Breast epithelium (tissue), 3 donors: ENCODE data around the gene HOXB2.

Experiments
- CTCF ChIP-seq, 3 donors: fragments of 450-650 bp; IDR thresholded peaks; one replicate each; pipeline ENCODE4 v1.5.1; 2016 to 2017; ENCODE audit warnings: antibody characterized with exemption in 3 of 3, mild to moderate bottlenecking in 3 of 3, moderate library complexity in 3 of 3
- POLR2AphosphoS5 ChIP-seq, 3 donors: sonication (generic); formaldehyde crosslinking; IDR thresholded peaks; one replicate each; pipeline ENCODE4 v1.6.1; 2017; ENCODE audit warnings: antibody characterized with exemption in 3 of 3

- TF ChIP-seq CTCF (IDR thresholded peaks at IDR 0.05) (no peak), POLR2AphosphoS5 (IDR thresholded peaks at IDR 0.05) (no peak)
Measured at GRCh38 chr17:48532261-48532660, 12.6 kb downstream of the HOXB2 start.
